Liver (tissue), 9 donors: ENCODE results near the gene PPP2R5C. TPM values are rescaled to one million over a fixed set of nuclear protein-coding genes. Genes with fewer than 3 reads are reported as not detected.

Experiments used
- DNase-seq: peaks from one replicate; pipeline ENCODE4 v3.0.0-alpha.2; 2017; ENCODE audit warnings: low spot score
- H3K27ac ChIP-seq, 2 donors: one replicate each; pipeline ENCODE4 v1.7.0; 2013; ENCODE audit warnings: inconsistent platforms in 2 of 2, low read length in 2 of 2, control low read depth in 1 of 2, low read depth in 1 of 2, mild to moderate bottlenecking in 1 of 2
- H3K27me3 ChIP-seq, 4 donors: one replicate each; pipeline versions ENCODE4 v1.6.1 to v1.7.0; 2013; ENCODE audit warnings: low read length in 3 of 4, inconsistent platforms in 1 of 4, mild to moderate bottlenecking in 1 of 4, moderate library complexity in 1 of 4; ENCODE audit not compliant: control insufficient read depth in 4 of 4, insufficient read depth in 4 of 4
- H3K36me3 ChIP-seq, 4 donors: one replicate each; pipeline versions ENCODE4 v1.6.1 to v1.7.0; 2013; ENCODE audit warnings: low read length in 3 of 4, mild to moderate bottlenecking in 3 of 4, low read depth in 1 of 4, moderate library complexity in 1 of 4; ENCODE audit not compliant: control insufficient read depth in 4 of 4, insufficient read depth in 3 of 4
- H3K4me1 ChIP-seq, 4 donors: one replicate each; pipeline versions ENCODE4 v1.6.1 to v1.7.0; 2013; ENCODE audit warnings: low read length in 3 of 4, mild to moderate bottlenecking in 3 of 4, moderate library complexity in 1 of 4; ENCODE audit not compliant: control insufficient read depth in 4 of 4, insufficient read depth in 4 of 4
- H3K4me3 ChIP-seq, 3 donors: one replicate each; pipeline versions ENCODE4 v1.6.1 to v1.7.0; 2013; ENCODE audit warnings: low read length in 3 of 3, control low read depth in 1 of 3, low read depth in 1 of 3, mild to moderate bottlenecking in 1 of 3
- H3K9ac ChIP-seq, 2 donors: one replicate each; pipeline ENCODE4 v1.7.0; 2013; ENCODE audit warnings: low read length in 2 of 2, mild to moderate bottlenecking in 2 of 2, moderate library complexity in 2 of 2, control low read depth in 1 of 2, low read depth in 1 of 2
- H3K9me3 ChIP-seq, 4 donors: one replicate each; pipeline versions ENCODE4 v1.6.1 to v1.7.0; 2013; ENCODE audit warnings: low read length in 3 of 4; ENCODE audit not compliant: control insufficient read depth in 4 of 4
- EGR1 ChIP-seq, 2 donors: IDR thresholded peaks; 2 replicates each; pipeline ENCODE4 v1.6.1; 2016 to 2018; ENCODE audit warnings: antibody characterized with exemption in 2 of 2, low read depth in 2 of 2
- FOXA1 ChIP-seq: IDR thresholded peaks from 2 replicates; pipeline ENCODE4 v1.6.1; 2016; ENCODE audit warnings: antibody characterized with exemption
- FOXA2 ChIP-seq: IDR thresholded peaks from 2 replicates; pipeline ENCODE4 v1.6.1; 2016; ENCODE audit warnings: antibody characterized with exemption
- GABPA ChIP-seq, 2 donors: IDR thresholded peaks in 1 of 2; conservative IDR thresholded peaks in 1 of 2; 2 replicates each; pipeline ENCODE4 v1.6.1; 2016; ENCODE audit warnings: antibody characterized with exemption in 2 of 2, mild to moderate bottlenecking in 1 of 2, moderate library complexity in 1 of 2
- HNF4A ChIP-seq, 2 donors: conservative IDR thresholded peaks; 2 replicates each; pipeline ENCODE4 v1.6.1; 2016; ENCODE audit warnings: antibody characterized with exemption in 2 of 2, mild to moderate bottlenecking in 2 of 2
- HNF4G ChIP-seq: IDR thresholded peaks from 2 replicates; pipeline ENCODE4 v1.6.1; 2016; ENCODE audit warnings: antibody characterized with exemption
- JUND ChIP-seq, 2 donors: IDR thresholded peaks; 2 replicates each; pipeline ENCODE4 v1.6.1; 2016; ENCODE audit warnings: antibody characterized with exemption in 2 of 2
- RAD21 ChIP-seq, 2 donors: IDR thresholded peaks; 2 replicates each; pipeline ENCODE4 v1.6.1; 2016; ENCODE audit warnings: antibody characterized with exemption in 2 of 2, mild to moderate bottlenecking in 2 of 2
- SP1 ChIP-seq: IDR thresholded peaks from 2 replicates; pipeline ENCODE4 v1.6.1; 2018; ENCODE audit warnings: antibody characterized with exemption, mild to moderate bottlenecking
- TAF1 ChIP-seq: conservative IDR thresholded peaks from 2 replicates; pipeline ENCODE4 v1.6.1; 2016; ENCODE audit warnings: antibody characterized with exemption, mild to moderate bottlenecking
- YY1 ChIP-seq: IDR thresholded peaks from 2 replicates; pipeline ENCODE4 v1.6.1; 2016; ENCODE audit warnings: antibody characterized with exemption, mild to moderate bottlenecking
- WGBS: extraction: QIAGEN DNeasy Blood & Tissue Kit; methylation state at CpG from one replicate; pipeline ENCODE4 v1.1.7; 2013; 5-methylcytosine and 5-hydroxymethylcytosine counted together
- polyA plus RNA-seq, 2 donors: library from polyadenylated mRNA; stranded (reverse) in 1 of 2; unstranded in 1 of 2; fragments of 200-250 nt in 1 of 2; fragments of >200 nt in 1 of 2; fragmentation: Nextera tagmentation in 1 of 2; extraction: Ambion mirVana in 1 of 2; gene quantifications; one replicate each; pipeline versions ENCODE4 v1.2.1 to v1.2.3, GENCODE V29; 2013 to 2015
- total RNA-seq, 2 donors: library from RNA; depleted of rRNA; stranded (reverse); fragments of >200 nt; gene quantifications; one replicate each; pipeline ENCODE4 v1.2.3, GENCODE V29; 2014
- TF ChIP-seq, protein P1 (sequence below): IDR thresholded peaks from 2 replicates; pipeline ENCODE4 v1.6.1; 2016; ENCODE audit warnings: antibody characterized with exemption
- TF ChIP-seq, protein P2 (sequence below): fragments of 150-350 bp; IDR thresholded peaks from 2 replicates; pipeline ENCODE4 v1.5.1; 2017; ENCODE audit warnings: improper control_type of control experiment, low read depth, low read length; ENCODE audit not compliant: missing input control
- TF ChIP-seq, protein P3 (sequence below): IDR thresholded peaks from 2 replicates; pipeline ENCODE4 v1.6.1; 2016; ENCODE audit warnings: antibody characterized with exemption, mild to moderate bottlenecking
- TF ChIP-seq, protein P4 (sequence below): IDR thresholded peaks from 2 replicates; pipeline ENCODE4 v1.6.1; 2016; ENCODE audit warnings: antibody characterized with exemption
- donor health status: healthy.
- donor health status: healthy.
- donor health status: healthy.
- donor health status: healthy.
- donor health status: healthy.

The PPP2R5C gene
- total and polyA plus RNA-seq, 4 donors: 33.5 to 52.3 (median 43.9) TPM

DNA sequence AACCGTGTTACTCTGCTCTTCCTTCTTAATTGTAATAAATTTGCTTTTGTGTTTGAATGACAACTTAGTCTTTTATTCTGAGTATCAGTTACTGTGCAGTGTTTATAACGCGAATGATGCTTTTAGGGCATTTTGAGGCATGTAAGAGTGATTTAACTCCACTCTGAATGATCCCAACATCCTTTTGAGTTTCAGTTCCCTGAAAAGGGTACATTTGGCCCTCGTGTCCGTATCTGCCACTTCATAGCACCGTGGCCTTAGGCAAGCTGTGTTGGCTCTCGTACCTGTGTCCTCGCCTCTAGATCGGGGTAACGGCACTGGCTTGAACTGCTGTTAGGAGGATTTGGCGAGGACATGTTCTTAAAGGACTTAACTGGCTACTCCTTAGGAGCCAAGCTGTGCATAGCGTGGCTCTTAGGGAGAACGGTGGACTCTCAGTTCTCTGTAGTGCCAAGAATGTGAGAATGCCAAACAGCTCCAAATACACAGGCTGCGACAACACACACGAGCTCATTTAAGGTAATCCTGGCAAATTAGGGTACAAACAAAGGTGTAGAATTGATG, 92.0 kb downstream of the PPP2R5C start:
- TF ChIP-seq, protein P1, sequence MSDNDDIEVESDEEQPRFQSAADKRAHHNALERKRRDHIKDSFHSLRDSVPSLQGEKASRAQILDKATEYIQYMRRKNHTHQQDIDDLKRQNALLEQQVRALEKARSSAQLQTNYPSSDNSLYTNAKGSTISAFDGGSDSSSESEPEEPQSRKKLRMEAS: no peak
- TF ChIP-seq, protein P2, sequence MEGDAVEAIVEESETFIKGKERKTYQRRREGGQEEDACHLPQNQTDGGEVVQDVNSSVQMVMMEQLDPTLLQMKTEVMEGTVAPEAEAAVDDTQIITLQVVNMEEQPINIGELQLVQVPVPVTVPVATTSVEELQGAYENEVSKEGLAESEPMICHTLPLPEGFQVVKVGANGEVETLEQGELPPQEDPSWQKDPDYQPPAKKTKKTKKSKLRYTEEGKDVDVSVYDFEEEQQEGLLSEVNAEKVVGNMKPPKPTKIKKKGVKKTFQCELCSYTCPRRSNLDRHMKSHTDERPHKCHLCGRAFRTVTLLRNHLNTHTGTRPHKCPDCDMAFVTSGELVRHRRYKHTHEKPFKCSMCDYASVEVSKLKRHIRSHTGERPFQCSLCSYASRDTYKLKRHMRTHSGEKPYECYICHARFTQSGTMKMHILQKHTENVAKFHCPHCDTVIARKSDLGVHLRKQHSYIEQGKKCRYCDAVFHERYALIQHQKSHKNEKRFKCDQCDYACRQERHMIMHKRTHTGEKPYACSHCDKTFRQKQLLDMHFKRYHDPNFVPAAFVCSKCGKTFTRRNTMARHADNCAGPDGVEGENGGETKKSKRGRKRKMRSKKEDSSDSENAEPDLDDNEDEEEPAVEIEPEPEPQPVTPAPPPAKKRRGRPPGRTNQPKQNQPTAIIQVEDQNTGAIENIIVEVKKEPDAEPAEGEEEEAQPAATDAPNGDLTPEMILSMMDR: no peak
- no peak for TF ChIP-seq HNF4G
- no peak for TF ChIP-seq FOXA1
- TF ChIP-seq, protein P3, sequence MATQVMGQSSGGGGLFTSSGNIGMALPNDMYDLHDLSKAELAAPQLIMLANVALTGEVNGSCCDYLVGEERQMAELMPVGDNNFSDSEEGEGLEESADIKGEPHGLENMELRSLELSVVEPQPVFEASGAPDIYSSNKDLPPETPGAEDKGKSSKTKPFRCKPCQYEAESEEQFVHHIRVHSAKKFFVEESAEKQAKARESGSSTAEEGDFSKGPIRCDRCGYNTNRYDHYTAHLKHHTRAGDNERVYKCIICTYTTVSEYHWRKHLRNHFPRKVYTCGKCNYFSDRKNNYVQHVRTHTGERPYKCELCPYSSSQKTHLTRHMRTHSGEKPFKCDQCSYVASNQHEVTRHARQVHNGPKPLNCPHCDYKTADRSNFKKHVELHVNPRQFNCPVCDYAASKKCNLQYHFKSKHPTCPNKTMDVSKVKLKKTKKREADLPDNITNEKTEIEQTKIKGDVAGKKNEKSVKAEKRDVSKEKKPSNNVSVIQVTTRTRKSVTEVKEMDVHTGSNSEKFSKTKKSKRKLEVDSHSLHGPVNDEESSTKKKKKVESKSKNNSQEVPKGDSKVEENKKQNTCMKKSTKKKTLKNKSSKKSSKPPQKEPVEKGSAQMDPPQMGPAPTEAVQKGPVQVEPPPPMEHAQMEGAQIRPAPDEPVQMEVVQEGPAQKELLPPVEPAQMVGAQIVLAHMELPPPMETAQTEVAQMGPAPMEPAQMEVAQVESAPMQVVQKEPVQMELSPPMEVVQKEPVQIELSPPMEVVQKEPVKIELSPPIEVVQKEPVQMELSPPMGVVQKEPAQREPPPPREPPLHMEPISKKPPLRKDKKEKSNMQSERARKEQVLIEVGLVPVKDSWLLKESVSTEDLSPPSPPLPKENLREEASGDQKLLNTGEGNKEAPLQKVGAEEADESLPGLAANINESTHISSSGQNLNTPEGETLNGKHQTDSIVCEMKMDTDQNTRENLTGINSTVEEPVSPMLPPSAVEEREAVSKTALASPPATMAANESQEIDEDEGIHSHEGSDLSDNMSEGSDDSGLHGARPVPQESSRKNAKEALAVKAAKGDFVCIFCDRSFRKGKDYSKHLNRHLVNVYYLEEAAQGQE: no peak
- no peak for TF ChIP-seq YY1
- no peak for TF ChIP-seq SP1
- TF ChIP-seq FOXA2: no peak
- TF ChIP-seq JUND (IDR thresholded peaks at IDR 0.05): no peak
- H3K9ac ChIP-seq: no peak overlapping the region
- no peak overlapping the region for H3K27ac ChIP-seq
- DNase-seq: no peak
- peaks cover 0 to 17% (median 2%) of the 10 kb centered on the region in 4 donors for H3K4me1 ChIP-seq
- 90% methylated on average over 15 of the region's 15 CpGs for WGBS
- H3K36me3 ChIP-seq: peaks cover 0 to 12% (median 2%) of the 10 kb centered on the region in 4 donors
- H3K27me3 ChIP-seq: no peaks in the 10 kb centered on the region
- H3K9me3 ChIP-seq: no peaks in the 10 kb centered on the region
- H3K4me3 ChIP-seq: no peak overlapping the region

DNA sequence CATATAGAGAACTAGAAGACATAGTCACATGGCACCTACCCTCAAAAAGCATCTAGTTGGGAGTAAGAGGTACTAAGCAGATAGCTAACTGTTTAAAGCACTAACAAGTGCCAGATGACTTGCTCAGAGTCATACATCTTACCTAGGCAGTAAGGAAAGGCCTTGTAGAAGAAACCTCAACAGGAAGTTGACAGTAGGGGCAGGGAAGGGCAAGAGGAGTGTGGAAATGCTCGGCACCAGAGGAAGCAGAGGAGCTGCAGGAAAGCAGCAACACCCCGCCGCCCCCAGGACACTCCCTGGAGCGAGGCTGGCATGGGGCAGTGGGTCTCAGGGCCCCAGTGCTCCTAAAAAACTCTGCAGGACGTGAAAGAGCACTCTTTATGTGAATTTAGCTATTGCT, 92.9 kb downstream of the PPP2R5C start:
- DNase-seq: no peak
- WGBS: 61% methylated on average over 5 of the region's 5 CpGs
- TF ChIP-seq HNF4A (conservative IDR thresholded peaks at IDR 0.05) (no peak), EGR1 (IDR thresholded peaks at IDR 0.05; ENCODE audit: low read depth in 2 of 2) (no peak)
- Histone ChIP-seq H3K27me3 (no peaks in the 10 kb centered on the region), H3K27ac (no peak overlapping the region), H3K36me3 (peaks cover 0 to 12% (median 2%) of the 10 kb centered on the region in 4 donors), H3K4me1 (peaks cover 0 to 17% (median 2%) of the 10 kb centered on the region in 4 donors), H3K9me3 (no peaks in the 10 kb centered on the region), H3K9ac (no peak overlapping the region), H3K4me3 (no peak overlapping the region)

DNA sequence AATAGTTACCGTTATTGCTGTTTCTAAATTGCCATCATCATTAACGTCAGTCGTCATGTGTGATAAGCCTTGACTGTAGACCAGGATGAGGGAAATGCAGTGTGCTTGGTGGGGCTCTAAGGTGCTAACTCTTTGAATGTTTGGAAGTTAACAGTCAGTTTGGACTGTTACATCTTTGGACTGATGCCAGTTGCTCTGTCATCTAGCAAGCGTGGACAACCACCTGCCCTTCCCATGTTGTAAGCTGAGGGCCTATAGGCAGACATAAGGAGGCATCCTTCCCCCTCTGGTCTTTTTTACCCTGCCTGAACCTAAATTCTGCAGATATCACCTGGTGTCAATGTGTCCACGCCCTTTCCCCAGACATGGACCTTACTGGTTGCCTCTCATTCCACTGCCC, 94.4 kb downstream of the PPP2R5C start:
- Histone ChIP-seq H3K4me3 (no peak overlapping the region), H3K36me3 (peaks cover 0 to 17% (median 3%) of the 10 kb centered on the region in 4 donors), H3K4me1 (peaks cover 0 to 15% (median 2%) of the 10 kb centered on the region in 4 donors), H3K9me3 (no peaks in the 10 kb centered on the region), H3K9ac (no peak overlapping the region), H3K27ac (no peak overlapping the region), H3K27me3 (no peaks in the 10 kb centered on the region)
- 74% methylated on average over 5 of the region's 5 CpGs for WGBS
- no peak for DNase-seq
- TF ChIP-seq TAF1 (no peak), FOXA2 (no peak), JUND (IDR thresholded peaks at IDR 0.05) (no peak), SP1 (no peak), EGR1 (IDR thresholded peaks at IDR 0.05; ENCODE audit: low read depth in 2 of 2) (no peak), GABPA (IDR thresholded peaks at IDR 0.05 in 1 of 2, conservative IDR thresholded peaks at IDR 0.05 in 1 of 2) (no peak), RAD21 (IDR thresholded peaks at IDR 0.05) (no peak), HNF4G (no peak)
- TF ChIP-seq, protein P4, sequence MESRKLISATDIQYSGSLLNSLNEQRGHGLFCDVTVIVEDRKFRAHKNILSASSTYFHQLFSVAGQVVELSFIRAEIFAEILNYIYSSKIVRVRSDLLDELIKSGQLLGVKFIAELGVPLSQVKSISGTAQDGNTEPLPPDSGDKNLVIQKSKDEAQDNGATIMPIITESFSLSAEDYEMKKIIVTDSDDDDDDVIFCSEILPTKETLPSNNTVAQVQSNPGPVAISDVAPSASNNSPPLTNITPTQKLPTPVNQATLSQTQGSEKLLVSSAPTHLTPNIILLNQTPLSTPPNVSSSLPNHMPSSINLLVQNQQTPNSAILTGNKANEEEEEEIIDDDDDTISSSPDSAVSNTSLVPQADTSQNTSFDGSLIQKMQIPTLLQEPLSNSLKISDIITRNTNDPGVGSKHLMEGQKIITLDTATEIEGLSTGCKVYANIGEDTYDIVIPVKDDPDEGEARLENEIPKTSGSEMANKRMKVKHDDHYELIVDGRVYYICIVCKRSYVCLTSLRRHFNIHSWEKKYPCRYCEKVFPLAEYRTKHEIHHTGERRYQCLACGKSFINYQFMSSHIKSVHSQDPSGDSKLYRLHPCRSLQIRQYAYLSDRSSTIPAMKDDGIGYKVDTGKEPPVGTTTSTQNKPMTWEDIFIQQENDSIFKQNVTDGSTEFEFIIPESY: no peak
- TF ChIP-seq, protein P1: no peak
